Measurements from ENCODE around the gene NTRK2.

- TF ChIP-seq ZNF660 (tag by site-specific recombination; IDR thresholded peaks at IDR 0.05) (no peak), ZNF707 (tag by site-specific recombination; IDR thresholded peaks at IDR 0.05) (no peak), ZNF621 (tag by site-specific recombination; IDR thresholded peaks at IDR 0.05) (no peak), ZNF341 (tag by site-specific recombination; IDR thresholded peaks at IDR 0.05; ENCODE audit: low read depth) (no peak), ZNF792 (tag by site-specific recombination; IDR thresholded peaks at IDR 0.05) (no peak), REST (tag by site-specific recombination; IDR thresholded peaks at IDR 0.05) (no peak), ZNF239 (tag by site-specific recombination; IDR thresholded peaks at IDR 0.05) (no peak), ZNF132 (tag by site-specific recombination; IDR thresholded peaks at IDR 0.05; ENCODE audit: borderline replicate concordance) (no peak), ZNF274 (IDR thresholded peaks at IDR 0.05; ENCODE audit: low read length) (no peak), ZNF274 (tag by site-specific recombination; IDR thresholded peaks at IDR 0.05; ENCODE audit: borderline replicate concordance) (no peak), ZBTB1 (tag by site-specific recombination; IDR thresholded peaks at IDR 0.05) (no peak)
- TF ChIP-seq, protein P1, sequence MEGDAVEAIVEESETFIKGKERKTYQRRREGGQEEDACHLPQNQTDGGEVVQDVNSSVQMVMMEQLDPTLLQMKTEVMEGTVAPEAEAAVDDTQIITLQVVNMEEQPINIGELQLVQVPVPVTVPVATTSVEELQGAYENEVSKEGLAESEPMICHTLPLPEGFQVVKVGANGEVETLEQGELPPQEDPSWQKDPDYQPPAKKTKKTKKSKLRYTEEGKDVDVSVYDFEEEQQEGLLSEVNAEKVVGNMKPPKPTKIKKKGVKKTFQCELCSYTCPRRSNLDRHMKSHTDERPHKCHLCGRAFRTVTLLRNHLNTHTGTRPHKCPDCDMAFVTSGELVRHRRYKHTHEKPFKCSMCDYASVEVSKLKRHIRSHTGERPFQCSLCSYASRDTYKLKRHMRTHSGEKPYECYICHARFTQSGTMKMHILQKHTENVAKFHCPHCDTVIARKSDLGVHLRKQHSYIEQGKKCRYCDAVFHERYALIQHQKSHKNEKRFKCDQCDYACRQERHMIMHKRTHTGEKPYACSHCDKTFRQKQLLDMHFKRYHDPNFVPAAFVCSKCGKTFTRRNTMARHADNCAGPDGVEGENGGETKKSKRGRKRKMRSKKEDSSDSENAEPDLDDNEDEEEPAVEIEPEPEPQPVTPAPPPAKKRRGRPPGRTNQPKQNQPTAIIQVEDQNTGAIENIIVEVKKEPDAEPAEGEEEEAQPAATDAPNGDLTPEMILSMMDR (tag by site-specific recombination; IDR thresholded peaks at IDR 0.05) = no peak
Observed at GRCh38 chr9:84988621-84989020, 319.1 kb downstream of the NTRK2 start.

Measured in HEK293 (cell line).